PC-3 (cell line): ENCODE measurements around the gene C14orf119. TPM values are rescaled to one million over a fixed set of nuclear protein-coding genes. Genes with fewer than 3 reads are reported as not detected.

Source experiments
- ATAC-seq: fragments of 200-7000 bp; cut with Tn5 transposase; 2 replicates; pipeline ENCODE4 v1.9.1; 2020; ENCODE audit warnings: mild to moderate bottlenecking, moderate library complexity
- BruUV-seq: library from RNA; stranded (reverse); fragments of 400-500 nt; replicated peaks from 2 replicates; lab custom pipeline; 2021; lab: Mats Ljungman, UMichigan
- CTCF ChIA-PET: fragments of 300-600 bp; sonication (Branson Sonifier 250); formaldehyde crosslinking; loops from one replicate; lab custom pipeline; 2022; ENCODE audit warnings: antibody characterized with exemption; lab: Charles Lee
- POLR2A ChIA-PET: fragments of 300-600 bp; sonication (Branson Sonifier 250); formaldehyde crosslinking; loops from one replicate; lab custom pipeline; 2022; ENCODE audit warnings: antibody characterized with exemption; ENCODE audit not compliant: unreplicated experiment; lab: Charles Lee
- DNase-seq: peaks from one replicate; pipeline ENCODE4 v3.0.0-alpha.2; 2015
- H2AFZ ChIP-seq: fragments of 300-600 bp; sonication (generic); 2 replicates; pipeline ENCODE4 v1.6.0; 2016; ENCODE audit warnings: antibody characterized with exemption, low read length
- H3F3A ChIP-seq: fragments of 300-600 bp; sonication (generic); one replicate; pipeline ENCODE4 v1.6.0; 2017; ENCODE audit warnings: antibody characterized with exemption, low read length, control low read depth, mild to moderate bottlenecking; ENCODE audit not compliant: unreplicated experiment
- H3K27ac ChIP-seq: fragments of 300-600 bp; sonication (generic); 2 replicates; pipeline ENCODE4 v1.5.1; 2016; ENCODE audit warnings: mild to moderate bottlenecking, low read length
- H3K27me3 ChIP-seq: fragments of 300-600 bp; sonication (generic); 2 replicates; pipeline ENCODE4 v1.6.1; 2016; ENCODE audit warnings: low read length, mixed read lengths
- H3K36me3 ChIP-seq: fragments of 300-600 bp; sonication (generic); 2 replicates; pipeline ENCODE4 v1.6.1; 2016; ENCODE audit warnings: low read depth, mixed run types, low read length, mixed read lengths
- H3K4me1 ChIP-seq: fragments of 300-600 bp; sonication (generic); 2 replicates; pipeline ENCODE4 v1.5.1; 2016; ENCODE audit warnings: low read length; ENCODE audit not compliant: insufficient read depth
- H3K4me2 ChIP-seq: fragments of 300-600 bp; sonication (generic); 2 replicates; pipeline ENCODE4 v1.6.0; 2016; ENCODE audit warnings: low read length
- H3K4me3 ChIP-seq: fragments of 300-600 bp; sonication (generic); 2 replicates; pipeline ENCODE4 v1.5.1; 2016; ENCODE audit warnings: mild to moderate bottlenecking, low read length, mixed read lengths
- H3K79me2 ChIP-seq: fragments of 300-600 bp; sonication (generic); 2 replicates; pipeline ENCODE4 v1.6.1; 2017; ENCODE audit warnings: low read length, mixed read lengths
- H3K9ac ChIP-seq: fragments of 300-600 bp; sonication (generic); 2 replicates; pipeline ENCODE4 v1.6.0; 2016; ENCODE audit warnings: mild to moderate bottlenecking, low read length
- H3K9me2 ChIP-seq: fragments of 300-600 bp; sonication (generic); replicated peaks from 2 replicates; pipeline ENCODE4 v1.6.1; 2016; ENCODE audit warnings: mixed run types, low read length, mixed read lengths
- H3K9me3 ChIP-seq: fragments of 300-600 bp; sonication (generic); 2 replicates; pipeline ENCODE4 v1.6.1; 2016; ENCODE audit warnings: low read length, mixed read lengths
- H4K20me1 ChIP-seq: fragments of 300-600 bp; sonication (generic); 2 replicates; pipeline ENCODE4 v1.6.1; 2016; ENCODE audit warnings: low read length, mixed read lengths
- EZH2 ChIP-seq: fragments of 300-600 bp; sonication (generic); IDR thresholded peaks from one replicate; pipeline ENCODE4 v1.6.1; 2017; ENCODE audit warnings: antibody characterized with exemption, mild to moderate bottlenecking, low read length; ENCODE audit not compliant: unreplicated experiment
- EZH2phosphoT487 ChIP-seq: fragments of 300-600 bp; sonication (generic); IDR thresholded peaks from 2 replicates; pipeline ENCODE4 v1.6.1; 2018; ENCODE audit warnings: mild to moderate bottlenecking, antibody characterized with exemption, low read length, borderline replicate concordance
- intact Hi-C: fragments of 100-400 bp; cut with micrococcal nuclease; formaldehyde crosslinking; loops from 2 replicates; pipeline ENCODE4 v1.9.0; 2023
- total RNA-seq: library from RNA; depleted of rRNA; stranded (reverse); fragments of >200 nt; gene quantifications from 2 replicates; pipeline ENCODE4 v1.2.3, GENCODE V29; 2014
- TF ChIP-seq, protein P1 (sequence below): fragments of 300-600 bp; sonication (generic); conservative IDR thresholded peaks from 2 replicates; pipeline ENCODE4 v1.5.1; 2017; ENCODE audit warnings: antibody characterized with exemption, low read depth, mild to moderate bottlenecking, low read length

The C14orf119 gene
- total RNA-seq, 1 experiment from 2014 or later = 49.6 TPM

DNA sequence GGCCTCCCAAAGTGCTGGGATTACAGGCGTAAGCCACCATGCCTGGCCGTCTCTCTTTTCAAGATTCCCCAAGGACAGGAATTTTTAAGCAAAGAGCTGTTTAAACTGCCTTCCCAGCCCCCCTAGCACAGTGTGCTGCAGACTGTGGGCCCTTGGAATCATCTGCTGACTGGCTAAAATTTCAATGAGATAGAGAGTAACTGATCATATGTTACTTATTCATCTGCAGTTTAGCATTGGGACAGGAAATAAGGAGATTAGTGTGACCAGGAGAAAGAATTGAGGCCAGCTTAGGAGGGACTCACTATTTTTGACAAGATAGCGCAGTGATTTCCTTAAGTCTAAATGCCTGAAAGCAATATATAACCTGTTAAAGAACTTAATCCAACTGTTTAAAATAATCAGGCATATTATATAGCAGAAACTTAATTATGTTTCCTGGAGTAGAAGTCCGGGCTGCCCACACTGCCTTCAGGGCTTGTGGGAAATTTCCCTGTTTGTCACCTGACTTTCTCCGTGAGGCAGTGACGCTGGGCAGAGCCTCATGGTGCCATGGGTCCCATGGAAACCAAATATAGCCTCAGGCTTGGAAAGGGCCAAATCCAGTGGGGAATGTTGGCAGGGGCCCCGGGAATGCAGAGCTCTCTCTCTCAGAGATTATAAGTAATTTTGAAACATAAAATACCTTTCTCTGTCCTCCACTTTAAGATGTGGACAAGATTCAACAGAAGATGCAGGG, 46.6 kb downstream of the C14orf119 start:
- Histone ChIP-seq H3K9me3 (no peaks in the 10 kb centered on the region), H3K9me2 (no peaks in the 10 kb centered on the region), H3F3A (no peaks in the 10 kb centered on the region), H4K20me1 (no peaks in the 10 kb centered on the region), H3K4me3 (no peak overlapping the region), H3K9ac (no peak overlapping the region), H3K27ac (no peak overlapping the region), H3K4me2 (no peak overlapping the region), H3K79me2 (no peaks in the 10 kb centered on the region), H3K4me1 (peaks cover 8% of the 10 kb centered on the region; the same call in 1 of the 2 replicates), H3K27me3 (0 out of 2 replicates have a peak, but pooled peaks cover 12% of the 10 kb centered on the region), H2AFZ (0 out of 2 replicates have a peak overlapping the region, but pooled peaks have one; percentile 28), H3K36me3 (no peaks in the 10 kb centered on the region)
- intact Hi-C loops = no loop called here
- DNase-seq (peak; percentile 38), ATAC-seq (no peak)
- ChIA-PET CTCF (interaction anchor here (0.6 to 1.1 kb wide), 2 partner anchors 21 to 187 kb away, joined by 3 read pairs; no protein-coding TSS in a partner anchor), POLR2A (no interaction called here)
- BruUV-seq = no TSS peak
- no peak for TF ChIP-seq EZH2phosphoT487
- TF ChIP-seq, protein P1, sequence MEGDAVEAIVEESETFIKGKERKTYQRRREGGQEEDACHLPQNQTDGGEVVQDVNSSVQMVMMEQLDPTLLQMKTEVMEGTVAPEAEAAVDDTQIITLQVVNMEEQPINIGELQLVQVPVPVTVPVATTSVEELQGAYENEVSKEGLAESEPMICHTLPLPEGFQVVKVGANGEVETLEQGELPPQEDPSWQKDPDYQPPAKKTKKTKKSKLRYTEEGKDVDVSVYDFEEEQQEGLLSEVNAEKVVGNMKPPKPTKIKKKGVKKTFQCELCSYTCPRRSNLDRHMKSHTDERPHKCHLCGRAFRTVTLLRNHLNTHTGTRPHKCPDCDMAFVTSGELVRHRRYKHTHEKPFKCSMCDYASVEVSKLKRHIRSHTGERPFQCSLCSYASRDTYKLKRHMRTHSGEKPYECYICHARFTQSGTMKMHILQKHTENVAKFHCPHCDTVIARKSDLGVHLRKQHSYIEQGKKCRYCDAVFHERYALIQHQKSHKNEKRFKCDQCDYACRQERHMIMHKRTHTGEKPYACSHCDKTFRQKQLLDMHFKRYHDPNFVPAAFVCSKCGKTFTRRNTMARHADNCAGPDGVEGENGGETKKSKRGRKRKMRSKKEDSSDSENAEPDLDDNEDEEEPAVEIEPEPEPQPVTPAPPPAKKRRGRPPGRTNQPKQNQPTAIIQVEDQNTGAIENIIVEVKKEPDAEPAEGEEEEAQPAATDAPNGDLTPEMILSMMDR = no peak
- TF ChIP-seq EZH2 = no peak

DNA sequence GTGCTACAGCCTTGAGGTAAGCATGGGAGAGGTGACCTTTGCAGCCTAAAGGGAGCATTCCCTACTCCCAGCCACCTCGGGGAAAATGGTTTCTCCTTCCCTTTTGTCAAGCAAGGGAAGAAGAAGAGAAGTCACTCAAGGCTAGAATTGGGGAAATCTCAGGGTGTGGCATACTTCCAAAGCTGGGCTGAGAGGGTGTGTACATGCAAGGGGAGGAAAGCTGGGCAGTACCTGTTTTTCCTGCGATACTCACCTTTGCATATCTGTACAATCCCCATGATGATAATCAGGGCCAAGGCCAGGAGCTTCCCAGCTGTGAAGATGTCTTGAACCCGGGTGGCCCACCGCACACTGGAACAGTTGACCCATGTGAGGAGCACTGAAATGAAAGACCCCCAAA, 47.5 kb downstream of the C14orf119 start:
- no peak for ATAC-seq
- H3K27ac ChIP-seq = no peak overlapping the region
- DNase-seq = no peak
- no peak overlapping the region for H3K4me3 ChIP-seq
- peaks cover 7% of the 10 kb centered on the region; the same call in 1 of the 2 replicates for H3K4me1 ChIP-seq
- H3K4me2 ChIP-seq = no peak overlapping the region
- H3K9me3 ChIP-seq = no peaks in the 10 kb centered on the region
- BruUV-seq = no TSS peak
- CTCF ChIA-PET = no interaction called here
- 0 out of 2 replicates have a peak, but pooled peaks cover 12% of the 10 kb centered on the region for H3K27me3 ChIP-seq
- POLR2A ChIA-PET = no interaction called here
- H4K20me1 ChIP-seq = no peaks in the 10 kb centered on the region
- intact Hi-C loops = no loop called here
- no peak overlapping the region for H3K9ac ChIP-seq
- TF ChIP-seq EZH2phosphoT487 = no peak
- TF ChIP-seq EZH2 = no peak
- TF ChIP-seq, protein P1 = no peak
- H2AFZ ChIP-seq = no peak overlapping the region
- no peaks in the 10 kb centered on the region for H3F3A ChIP-seq
- H3K79me2 ChIP-seq = no peaks in the 10 kb centered on the region
- H3K9me2 ChIP-seq = no peaks in the 10 kb centered on the region
- H3K36me3 ChIP-seq = no peaks in the 10 kb centered on the region

DNA sequence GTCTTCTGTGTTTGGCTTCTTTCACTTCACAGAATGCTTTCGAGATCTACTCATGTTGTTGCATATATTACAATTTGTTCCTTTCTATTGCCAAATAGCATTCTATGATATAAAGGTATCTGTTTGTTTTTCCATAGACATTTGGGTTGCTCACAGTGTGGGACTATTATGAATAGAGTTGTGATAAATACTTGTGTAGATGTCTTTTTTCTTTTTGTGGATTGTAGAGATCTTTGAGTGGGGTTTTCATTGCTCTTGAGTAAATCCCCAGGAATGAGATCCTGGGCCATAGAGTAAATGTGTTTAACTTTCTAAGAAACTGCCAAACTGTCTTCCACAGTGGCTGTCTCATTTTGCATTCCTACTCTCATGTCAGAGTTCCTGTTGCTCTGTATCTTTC, 48.6 kb downstream of the C14orf119 start:
- no peaks in the 10 kb centered on the region for H3K79me2 ChIP-seq
- intact Hi-C loops = no loop called here
- no peak overlapping the region for H3K4me3 ChIP-seq
- no peak overlapping the region for H3K4me2 ChIP-seq
- H3K9me2 ChIP-seq = no peaks in the 10 kb centered on the region
- H3K4me1 ChIP-seq = no peaks in the 10 kb centered on the region
- H3K9me3 ChIP-seq = no peaks in the 10 kb centered on the region
- TF ChIP-seq EZH2phosphoT487 = no peak
- TF ChIP-seq, protein P1 = no peak
- no peaks in the 10 kb centered on the region for H3F3A ChIP-seq
- POLR2A ChIA-PET = no interaction called here
- CTCF ChIA-PET = no interaction called here
- H2AFZ ChIP-seq = no peak overlapping the region
- 0 out of 2 replicates have a peak, but pooled peaks cover 12% of the 10 kb centered on the region for H3K27me3 ChIP-seq
- no TSS peak for BruUV-seq
- H3K27ac ChIP-seq = no peak overlapping the region
- no peak overlapping the region for H3K9ac ChIP-seq
- no peak for ATAC-seq
- no peaks in the 10 kb centered on the region for H3K36me3 ChIP-seq
- H4K20me1 ChIP-seq = no peaks in the 10 kb centered on the region
- no peak for DNase-seq
